Neural cell (in vitro differentiated cells): Measurements from ENCODE around the gene CCNO.

Experiments
- EP300 ChIP-seq: fragments of 450-650 bp; conservative IDR thresholded peaks from 2 replicates; pipeline ENCODE4 v1.6.1; 2014; ENCODE audit warnings: antibody characterized with exemption, mild to moderate bottlenecking, moderate library complexity; ENCODE audit not compliant: poor library complexity, severe bottlenecking
- EZH2 ChIP-seq: fragments of 200-600, 300-800 bp; shearing (Covaris generic), sonication (generic); IDR thresholded peaks from 2 replicates; pipeline ENCODE4 v1.6.1; 2014; ENCODE audit warnings: antibody characterized with exemption, low read length, borderline replicate concordance, mild to moderate bottlenecking; ENCODE audit not compliant: insufficient read depth, poor library complexity, severe bottlenecking
- MXI1 ChIP-seq: fragments of 450-650 bp; conservative IDR thresholded peaks from 2 replicates; pipeline ENCODE4 v1.6.1; 2014; ENCODE audit warnings: antibody characterized with exemption, mild to moderate bottlenecking; ENCODE audit not compliant: poor library complexity, severe bottlenecking
- POLR2AphosphoS5 ChIP-seq: IDR thresholded peaks from 2 replicates; pipeline ENCODE4 v1.6.1; 2012
- RAD21 ChIP-seq: fragments of 450-650 bp; conservative IDR thresholded peaks from 2 replicates; pipeline ENCODE4 v1.6.1; 2014; ENCODE audit warnings: antibody characterized with exemption, mild to moderate bottlenecking, moderate library complexity
- TAF1 ChIP-seq: IDR thresholded peaks from 2 replicates; pipeline ENCODE4 v1.6.1; 2012; ENCODE audit warnings: low read depth
- TF ChIP-seq, protein P1 (sequence below): fragments of 450-650 bp; IDR thresholded peaks from 2 replicates; pipeline ENCODE4 v1.5.1; 2014; ENCODE audit warnings: antibody characterized with exemption, mild to moderate bottlenecking, moderate library complexity; ENCODE audit not compliant: poor library complexity, severe bottlenecking

DNA sequence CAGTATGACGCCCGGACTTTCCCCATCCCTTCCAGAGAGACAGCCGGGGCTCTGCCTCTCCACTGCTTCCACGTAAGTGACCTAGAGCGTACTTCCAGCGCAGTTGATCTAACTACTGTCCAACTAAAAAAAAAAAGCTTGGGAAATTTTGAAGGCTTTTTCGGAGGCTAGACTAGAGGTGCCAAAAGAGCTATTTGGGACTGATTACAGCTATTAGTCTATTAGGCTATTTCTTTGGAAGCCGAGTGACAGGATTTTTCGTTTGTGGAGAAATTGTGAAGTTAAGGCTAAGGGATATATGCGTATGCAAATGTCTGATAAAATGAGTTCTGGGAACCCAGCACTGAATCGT is 1.5 kb downstream of the CCNO start:
- TF ChIP-seq, protein P1, sequence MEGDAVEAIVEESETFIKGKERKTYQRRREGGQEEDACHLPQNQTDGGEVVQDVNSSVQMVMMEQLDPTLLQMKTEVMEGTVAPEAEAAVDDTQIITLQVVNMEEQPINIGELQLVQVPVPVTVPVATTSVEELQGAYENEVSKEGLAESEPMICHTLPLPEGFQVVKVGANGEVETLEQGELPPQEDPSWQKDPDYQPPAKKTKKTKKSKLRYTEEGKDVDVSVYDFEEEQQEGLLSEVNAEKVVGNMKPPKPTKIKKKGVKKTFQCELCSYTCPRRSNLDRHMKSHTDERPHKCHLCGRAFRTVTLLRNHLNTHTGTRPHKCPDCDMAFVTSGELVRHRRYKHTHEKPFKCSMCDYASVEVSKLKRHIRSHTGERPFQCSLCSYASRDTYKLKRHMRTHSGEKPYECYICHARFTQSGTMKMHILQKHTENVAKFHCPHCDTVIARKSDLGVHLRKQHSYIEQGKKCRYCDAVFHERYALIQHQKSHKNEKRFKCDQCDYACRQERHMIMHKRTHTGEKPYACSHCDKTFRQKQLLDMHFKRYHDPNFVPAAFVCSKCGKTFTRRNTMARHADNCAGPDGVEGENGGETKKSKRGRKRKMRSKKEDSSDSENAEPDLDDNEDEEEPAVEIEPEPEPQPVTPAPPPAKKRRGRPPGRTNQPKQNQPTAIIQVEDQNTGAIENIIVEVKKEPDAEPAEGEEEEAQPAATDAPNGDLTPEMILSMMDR: no peak
- TF ChIP-seq EP300: no peak
- TF ChIP-seq POLR2AphosphoS5: no peak
- no peak for TF ChIP-seq MXI1
- TF ChIP-seq TAF1: no peak
- no peak for TF ChIP-seq RAD21
- TF ChIP-seq EZH2: no peak
